Liver (tissue), 3 donors: Measurements from ENCODE around the gene THADA.

Experiments used
- RXRA ChIP-seq, 2 donors: IDR thresholded peaks; 2 replicates each; pipeline ENCODE4 v1.6.1; 2017 to 2018; ENCODE audit warnings: antibody characterized with exemption in 2 of 2, mild to moderate bottlenecking in 1 of 2
- TF ChIP-seq, protein P1 (sequence below): fragments of 150-350 bp; IDR thresholded peaks from 2 replicates; pipeline ENCODE4 v1.5.1; 2017; ENCODE audit warnings: improper control_type of control experiment, low read depth, low read length; ENCODE audit not compliant: missing input control
- TF ChIP-seq, protein P2 (sequence below): IDR thresholded peaks from 2 replicates; pipeline ENCODE4 v1.6.1; 2016; ENCODE audit warnings: antibody characterized with exemption
- donor health status: healthy.
- donor health status: healthy.

DNA sequence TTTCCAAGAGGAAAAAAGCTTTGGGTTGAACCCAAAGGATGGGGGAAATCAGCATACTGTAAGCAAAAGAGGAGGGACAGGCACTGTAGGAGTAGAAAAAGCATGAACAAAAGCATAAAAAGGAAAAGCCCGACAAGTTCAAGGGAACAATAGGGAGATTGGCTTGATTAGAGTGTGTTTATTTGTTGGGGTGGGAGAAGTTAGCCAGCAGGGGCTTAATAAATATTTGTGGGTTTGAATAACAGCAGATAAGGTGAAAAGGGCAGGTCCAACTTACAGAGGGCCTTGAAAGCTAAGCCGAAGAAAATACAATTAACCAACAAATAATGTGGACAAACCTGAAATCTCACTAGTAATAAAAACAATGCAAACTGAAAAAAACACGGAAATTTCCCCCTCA, 126.7 kb downstream of the THADA start:
- TF ChIP-seq, protein P1, sequence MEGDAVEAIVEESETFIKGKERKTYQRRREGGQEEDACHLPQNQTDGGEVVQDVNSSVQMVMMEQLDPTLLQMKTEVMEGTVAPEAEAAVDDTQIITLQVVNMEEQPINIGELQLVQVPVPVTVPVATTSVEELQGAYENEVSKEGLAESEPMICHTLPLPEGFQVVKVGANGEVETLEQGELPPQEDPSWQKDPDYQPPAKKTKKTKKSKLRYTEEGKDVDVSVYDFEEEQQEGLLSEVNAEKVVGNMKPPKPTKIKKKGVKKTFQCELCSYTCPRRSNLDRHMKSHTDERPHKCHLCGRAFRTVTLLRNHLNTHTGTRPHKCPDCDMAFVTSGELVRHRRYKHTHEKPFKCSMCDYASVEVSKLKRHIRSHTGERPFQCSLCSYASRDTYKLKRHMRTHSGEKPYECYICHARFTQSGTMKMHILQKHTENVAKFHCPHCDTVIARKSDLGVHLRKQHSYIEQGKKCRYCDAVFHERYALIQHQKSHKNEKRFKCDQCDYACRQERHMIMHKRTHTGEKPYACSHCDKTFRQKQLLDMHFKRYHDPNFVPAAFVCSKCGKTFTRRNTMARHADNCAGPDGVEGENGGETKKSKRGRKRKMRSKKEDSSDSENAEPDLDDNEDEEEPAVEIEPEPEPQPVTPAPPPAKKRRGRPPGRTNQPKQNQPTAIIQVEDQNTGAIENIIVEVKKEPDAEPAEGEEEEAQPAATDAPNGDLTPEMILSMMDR = no peak
- TF ChIP-seq, protein P2, sequence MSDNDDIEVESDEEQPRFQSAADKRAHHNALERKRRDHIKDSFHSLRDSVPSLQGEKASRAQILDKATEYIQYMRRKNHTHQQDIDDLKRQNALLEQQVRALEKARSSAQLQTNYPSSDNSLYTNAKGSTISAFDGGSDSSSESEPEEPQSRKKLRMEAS = no peak
- TF ChIP-seq RXRA (IDR thresholded peaks at IDR 0.05) = no peak
